A549 (cell line): ENCODE measurements around the gene OPCML. TPM values are rescaled to one million over a fixed set of nuclear protein-coding genes. Genes with fewer than 3 reads are reported as not detected.

Experiments
- ATAC-seq, 2 experiments: fragments of 200-7000 bp in 1 of 2; fragments of >200 bp in 1 of 2; cut with Nextera tagmentation in 1 of 2; cut with Tn5 transposase in 1 of 2; 3 replicates each; pipeline versions ENCODE4 v1.8.0 to v1.9.1; 2018 to 2020; ENCODE audit warnings: mild to moderate bottlenecking in 1 of 2, moderate library complexity in 1 of 2
- CTCF ChIA-PET: fragments of 300-600 bp; sonication (Branson Sonifier 250); formaldehyde crosslinking; extraction: SDS; loops from one replicate; lab custom pipeline; 2021; ENCODE audit warnings: antibody characterized with exemption, inconsistent platforms; lab: Yijun Ruan, JAX
- POLR2A ChIA-PET: fragments of 350-600 bp; formaldehyde crosslinking; extraction: SDS; loops from one replicate; lab custom pipeline; 2021; ENCODE audit warnings: antibody characterized with exemption, inconsistent platforms; lab: Yijun Ruan, JAX
- DNase-seq, 2 experiments: peaks; one replicate each; pipeline versions ENCODE4 v3.0.0 to v3.0.0-alpha.2; 2011 to 2016; ENCODE audit warnings: low read depth in 1 of 2, low spot score in 1 of 2
- FAIRE-seq: peaks from 2 replicates; lab custom pipeline; 2011; peaks lifted over from hg19 to GRCh38; lab: Jason Lieb, UNC
- H3K27ac ChIP-seq, 2 experiments: fragments of >200 bp; sonication (Bioruptor Twin); formaldehyde crosslinking; 3 replicates each; pipeline ENCODE4 v1.5.1; 2016 to 2017
- H3K4me1 ChIP-seq: fragments of >200 bp; sonication (Bioruptor Twin); formaldehyde crosslinking; 3 replicates; pipeline ENCODE4 v1.6.1; 2016
- H3K4me2 ChIP-seq: fragments of >200 bp; sonication (Bioruptor Twin); formaldehyde crosslinking; 3 replicates; pipeline ENCODE4 v1.6.1; 2016
- H3K4me3 ChIP-seq: fragments of >200 bp; sonication (Bioruptor Twin); formaldehyde crosslinking; 3 replicates; pipeline ENCODE4 v1.5.1; 2016
- H3K9me3 ChIP-seq: fragments of >200 bp; sonication (Bioruptor Twin); formaldehyde crosslinking; 3 replicates; pipeline ENCODE4 v1.6.1; 2016
- BCL3 ChIP-seq: fragments of >200 bp; sonication (Bioruptor Twin); formaldehyde crosslinking; IDR thresholded peaks from 3 replicates; pipeline ENCODE4 v1.6.1; 2016
- BHLHE40 ChIP-seq: IDR thresholded peaks from 2 replicates; pipeline ENCODE4 v1.6.1; 2012; ENCODE audit warnings: low read depth, low read length, inconsistent platforms
- CEBPB ChIP-seq, 2 experiments: fragments of >200 bp in 1 of 2; sonication (Bioruptor Twin) in 1 of 2; formaldehyde crosslinking in 1 of 2; IDR thresholded peaks; 2 replicates each; pipeline ENCODE4 v1.6.1; 2012 to 2016
- E2F6 ChIP-seq: IDR thresholded peaks from 2 replicates; pipeline ENCODE4 v1.6.1; 2012; ENCODE audit warnings: low read depth, borderline replicate concordance
- ELK1 ChIP-seq: fragments of 150-350 bp; IDR thresholded peaks from 2 replicates; pipeline ENCODE4 v1.6.1; 2014; ENCODE audit warnings: low read depth, mild to moderate bottlenecking, low read length
- EP300 ChIP-seq, 2 experiments: fragments of >200 bp; sonication (Bioruptor Twin); formaldehyde crosslinking; IDR thresholded peaks; 2 replicates in 1 of 2; 3 replicates in 1 of 2; pipeline ENCODE4 v1.6.1; 2016 to 2017
- FOSL2 ChIP-seq, 2 experiments: fragments of 450-650 bp in 1 of 2; fragments of >200 bp in 1 of 2; sonication (Bioruptor Twin) in 1 of 2; formaldehyde crosslinking; IDR thresholded peaks; 2 replicates each; pipeline versions ENCODE4 v1.5.0 to v1.6.1; 2016 to 2020; ENCODE audit warnings: mild to moderate bottlenecking in 1 of 2, moderate library complexity in 1 of 2
- JUNB ChIP-seq: fragments of >200 bp; sonication (Bioruptor Twin); formaldehyde crosslinking; IDR thresholded peaks from 2 replicates; pipeline ENCODE4 v1.6.1; 2016
- KDM1A ChIP-seq: fragments of 200-600 bp; sonication (generic); IDR thresholded peaks from 2 replicates; pipeline ENCODE4 v1.6.1; 2016; ENCODE audit warnings: low read depth, mild to moderate bottlenecking
- MAFK ChIP-seq: fragments of 450-650 bp; IDR thresholded peaks from 2 replicates; pipeline ENCODE4 v1.6.1; 2014; ENCODE audit not compliant: partially characterized antibody
- MAZ ChIP-seq: fragments of 150-350 bp; IDR thresholded peaks from 2 replicates; pipeline ENCODE4 v1.6.1; 2014; ENCODE audit warnings: antibody characterized with exemption, low read depth, low read length, borderline replicate concordance
- MYC ChIP-seq: IDR thresholded peaks from 2 replicates; pipeline ENCODE4 v1.6.1; 2012; ENCODE audit warnings: mild to moderate bottlenecking, inconsistent platforms, low read length, improper control_type of control experiment, borderline replicate concordance
- NFE2L2 ChIP-seq: fragments of 150-350 bp; conservative IDR thresholded peaks from 2 replicates; pipeline ENCODE4 v1.6.1; 2014; ENCODE audit warnings: low read length
- NPAS2 ChIP-seq: fragments of 250-450 bp; sonication (Bioruptor Pico); IDR thresholded peaks from 2 replicates; pipeline ENCODE4 v1.8.0; 2022; ENCODE audit warnings: mild to moderate bottlenecking, moderate library complexity, borderline replicate concordance
- NR3C1 ChIP-seq: fragments of >200 bp; sonication (Bioruptor Twin); formaldehyde crosslinking; IDR thresholded peaks from 3 replicates; pipeline ENCODE4 v1.6.1; 2017
- POLR2A ChIP-seq: IDR thresholded peaks from 2 replicates; pipeline ENCODE4 v1.6.1; 2012; ENCODE audit warnings: mild to moderate bottlenecking, low read length
- RARB ChIP-seq: fragments of 250-450 bp; sonication (Bioruptor Pico); IDR thresholded peaks from 2 replicates; pipeline ENCODE4 v1.8.0; 2021; ENCODE audit warnings: mild to moderate bottlenecking, moderate library complexity
- RCOR1 ChIP-seq: fragments of 150-350 bp; IDR thresholded peaks from 2 replicates; pipeline ENCODE4 v1.6.1; 2014; ENCODE audit warnings: antibody characterized with exemption, low read length, low read depth
- SMC3 ChIP-seq: fragments of >200 bp; sonication (Bioruptor Twin); formaldehyde crosslinking; IDR thresholded peaks from 3 replicates; pipeline ENCODE4 v1.6.1; 2018; ENCODE audit warnings: inconsistent platforms
- SREBF2 ChIP-seq: fragments of 450-650 bp; IDR thresholded peaks from 2 replicates; pipeline ENCODE4 v1.6.1; 2014; ENCODE audit warnings: mild to moderate bottlenecking, moderate library complexity
- TFCP2L1 ChIP-seq: fragments of 250-450 bp; sonication (Bioruptor Pico); IDR thresholded peaks from 2 replicates; pipeline ENCODE4 v1.5.0; 2021; ENCODE audit warnings: mild to moderate bottlenecking
- TP53 ChIP-seq: fragments of 250-450 bp; sonication (Bioruptor Pico); IDR thresholded peaks from 2 replicates; pipeline ENCODE4 v1.5.0; 2021; ENCODE audit warnings: mild to moderate bottlenecking, moderate library complexity
- ZSCAN20 ChIP-seq: fragments of 250-450 bp; sonication (Bioruptor Pico); IDR thresholded peaks from 2 replicates; pipeline ENCODE4 v1.8.0; 2022; ENCODE audit warnings: mild to moderate bottlenecking, moderate library complexity
- WGBS: methylation state at CpG from one replicate; pipeline ENCODE4 v1.1.6; 2017; ENCODE audit errors: missing lambda C conversion rate; 5-methylcytosine and 5-hydroxymethylcytosine counted together
- polyA plus RNA-seq, 4 experiments: library from polyadenylated mRNA; depleted of rRNA in 3 of 4; stranded (reverse); fragments of >200 nt; fragmentation: RNase III in 1 of 4; extraction: RNeasy Plus Mini Kit Qiagen cat#74134 plus additional on column Dnase treatment in 1 of 4; gene quantifications; 2 replicates in 3 of 4; 3 replicates in 1 of 4; pipeline ENCODE4 v1.2.3, GENCODE V29; 2011 to 2017
- TF ChIP-seq, protein P1 (sequence below): fragments of 200-600 bp; sonication (generic); IDR thresholded peaks from 2 replicates; pipeline ENCODE4 v1.6.1; 2016; ENCODE audit warnings: antibody characterized with exemption, mild to moderate bottlenecking, moderate library complexity
- TF ChIP-seq, protein P2 (sequence below): fragments of >200 bp; sonication (Bioruptor Twin); formaldehyde crosslinking; IDR thresholded peaks from 3 replicates; pipeline ENCODE4 v1.5.1; 2016
- TF ChIP-seq, protein P3 (sequence below): fragments of 250-450 bp; sonication (Bioruptor Pico); IDR thresholded peaks from 2 replicates; pipeline ENCODE4 v1.5.0; 2021; ENCODE audit warnings: mild to moderate bottlenecking, moderate library complexity, borderline replicate concordance

Gene OPCML
- polyA plus RNA-seq, 2 of the 4 experiments (the other 2 are of a cell fraction), result not detected

DNA sequence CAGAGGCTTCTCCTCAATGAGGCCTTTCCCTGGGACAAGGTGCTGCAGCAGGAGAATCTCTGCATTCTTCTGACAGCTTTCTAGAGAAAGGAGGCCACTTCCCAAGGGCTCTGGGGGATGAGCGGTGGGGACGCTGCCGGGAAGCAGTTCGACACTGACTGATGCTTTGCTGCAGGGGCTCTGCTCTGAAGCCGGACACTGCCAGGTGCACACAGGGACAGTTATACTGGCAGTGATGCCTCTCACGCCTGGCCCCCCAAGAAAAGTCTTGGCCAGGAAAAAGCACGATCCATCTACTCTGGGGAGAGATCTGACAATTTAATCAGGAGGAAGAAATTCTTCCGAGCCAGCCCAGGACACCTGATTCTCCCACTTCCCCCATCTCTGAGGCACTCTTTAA lies 456.9 kb downstream of the OPCML start:
- no peaks in the 10 kb centered on the region for H3K9me3 ChIP-seq
- ChIA-PET CTCF (no interaction called here), POLR2A (no interaction called here)
- no peak for TF ChIP-seq MYC
- TF ChIP-seq SMC3, result no peak
- TF ChIP-seq JUNB, result no peak
- no peak for TF ChIP-seq MAFK
- no peak for TF ChIP-seq RARB (CRISPR knock-in tag)
- TF ChIP-seq EP300 (IDR thresholded peaks at IDR 0.05), result no peak
- no peak for TF ChIP-seq BHLHE40
- TF ChIP-seq CEBPB (IDR thresholded peaks at IDR 0.05), result no peak
- TF ChIP-seq KDM1A, result no peak
- FAIRE-seq (no peak), DNase-seq (no peak), ATAC-seq (no peak)
- no peaks in the 10 kb centered on the region for H3K4me1 ChIP-seq
- 46% methylated on average over 4 of the region's 8 CpGs for WGBS
- no peak overlapping the region for H3K27ac ChIP-seq
- H3K4me3 ChIP-seq, result no peak overlapping the region
- H3K4me2 ChIP-seq, result no peak overlapping the region

DNA sequence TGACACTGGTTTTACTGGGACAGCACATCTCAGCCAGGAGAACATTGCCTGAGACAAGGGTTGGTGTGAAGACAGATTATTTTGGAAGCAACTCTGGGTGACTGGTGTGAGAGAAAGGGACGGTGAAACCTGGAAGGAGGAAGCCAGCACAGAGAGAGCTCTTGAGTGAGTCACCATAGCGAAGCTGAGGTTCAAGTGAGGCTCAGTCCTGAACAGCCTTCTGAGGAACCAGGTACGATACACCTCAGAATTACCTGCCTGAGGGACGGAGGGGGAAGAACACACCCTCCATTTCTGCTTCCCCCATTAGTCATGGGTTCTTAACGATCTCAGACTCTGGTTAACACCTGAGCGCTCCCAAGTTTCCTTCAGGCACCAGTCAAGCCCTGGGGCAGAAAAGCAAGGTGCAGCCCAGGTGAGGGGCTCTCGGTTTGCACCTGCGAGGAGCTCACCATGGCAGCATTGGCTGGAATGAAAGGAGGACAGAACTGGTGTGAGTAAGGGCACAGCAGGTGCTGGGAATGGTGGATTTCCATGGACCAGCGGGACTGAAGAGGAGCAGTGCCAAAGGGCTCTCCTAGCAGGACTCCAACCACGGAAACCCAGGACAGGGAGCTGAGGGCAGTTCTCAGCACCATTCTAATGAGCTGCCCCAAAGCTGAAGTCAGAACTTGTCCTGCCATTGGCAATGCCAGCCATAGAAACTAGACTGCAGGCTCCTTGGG lies 459.3 kb downstream of the OPCML start:
- Histone ChIP-seq H3K9me3 (no peaks in the 10 kb centered on the region), H3K4me1 (no peaks in the 10 kb centered on the region), H3K4me2 (no peak overlapping the region), H3K27ac (no peak overlapping the region), H3K4me3 (no peak overlapping the region)
- WGBS, result 3% methylated on average over 10 of the region's 10 CpGs
- TF ChIP-seq NR3C1 (no peak), RCOR1 (no peak), TP53 (CRISPR knock-in tag) (no peak), BCL3 (no peak), SREBF2 (no peak), ZSCAN20 (CRISPR knock-in tag) (no peak), MAZ (no peak), POLR2A (no peak), E2F6 (no peak), NFE2L2 (no peak), KDM1A (no peak), NPAS2 (CRISPR knock-in tag) (no peak), ELK1 (no peak), FOSL2 (IDR thresholded peaks at IDR 0.05) (no peak), FOSL2 (CRISPR knock-in tag; IDR thresholded peaks at IDR 0.05) (no peak), TFCP2L1 (no peak)
- TF ChIP-seq, protein P1, sequence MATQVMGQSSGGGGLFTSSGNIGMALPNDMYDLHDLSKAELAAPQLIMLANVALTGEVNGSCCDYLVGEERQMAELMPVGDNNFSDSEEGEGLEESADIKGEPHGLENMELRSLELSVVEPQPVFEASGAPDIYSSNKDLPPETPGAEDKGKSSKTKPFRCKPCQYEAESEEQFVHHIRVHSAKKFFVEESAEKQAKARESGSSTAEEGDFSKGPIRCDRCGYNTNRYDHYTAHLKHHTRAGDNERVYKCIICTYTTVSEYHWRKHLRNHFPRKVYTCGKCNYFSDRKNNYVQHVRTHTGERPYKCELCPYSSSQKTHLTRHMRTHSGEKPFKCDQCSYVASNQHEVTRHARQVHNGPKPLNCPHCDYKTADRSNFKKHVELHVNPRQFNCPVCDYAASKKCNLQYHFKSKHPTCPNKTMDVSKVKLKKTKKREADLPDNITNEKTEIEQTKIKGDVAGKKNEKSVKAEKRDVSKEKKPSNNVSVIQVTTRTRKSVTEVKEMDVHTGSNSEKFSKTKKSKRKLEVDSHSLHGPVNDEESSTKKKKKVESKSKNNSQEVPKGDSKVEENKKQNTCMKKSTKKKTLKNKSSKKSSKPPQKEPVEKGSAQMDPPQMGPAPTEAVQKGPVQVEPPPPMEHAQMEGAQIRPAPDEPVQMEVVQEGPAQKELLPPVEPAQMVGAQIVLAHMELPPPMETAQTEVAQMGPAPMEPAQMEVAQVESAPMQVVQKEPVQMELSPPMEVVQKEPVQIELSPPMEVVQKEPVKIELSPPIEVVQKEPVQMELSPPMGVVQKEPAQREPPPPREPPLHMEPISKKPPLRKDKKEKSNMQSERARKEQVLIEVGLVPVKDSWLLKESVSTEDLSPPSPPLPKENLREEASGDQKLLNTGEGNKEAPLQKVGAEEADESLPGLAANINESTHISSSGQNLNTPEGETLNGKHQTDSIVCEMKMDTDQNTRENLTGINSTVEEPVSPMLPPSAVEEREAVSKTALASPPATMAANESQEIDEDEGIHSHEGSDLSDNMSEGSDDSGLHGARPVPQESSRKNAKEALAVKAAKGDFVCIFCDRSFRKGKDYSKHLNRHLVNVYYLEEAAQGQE, result no peak
- TF ChIP-seq, protein P2, sequence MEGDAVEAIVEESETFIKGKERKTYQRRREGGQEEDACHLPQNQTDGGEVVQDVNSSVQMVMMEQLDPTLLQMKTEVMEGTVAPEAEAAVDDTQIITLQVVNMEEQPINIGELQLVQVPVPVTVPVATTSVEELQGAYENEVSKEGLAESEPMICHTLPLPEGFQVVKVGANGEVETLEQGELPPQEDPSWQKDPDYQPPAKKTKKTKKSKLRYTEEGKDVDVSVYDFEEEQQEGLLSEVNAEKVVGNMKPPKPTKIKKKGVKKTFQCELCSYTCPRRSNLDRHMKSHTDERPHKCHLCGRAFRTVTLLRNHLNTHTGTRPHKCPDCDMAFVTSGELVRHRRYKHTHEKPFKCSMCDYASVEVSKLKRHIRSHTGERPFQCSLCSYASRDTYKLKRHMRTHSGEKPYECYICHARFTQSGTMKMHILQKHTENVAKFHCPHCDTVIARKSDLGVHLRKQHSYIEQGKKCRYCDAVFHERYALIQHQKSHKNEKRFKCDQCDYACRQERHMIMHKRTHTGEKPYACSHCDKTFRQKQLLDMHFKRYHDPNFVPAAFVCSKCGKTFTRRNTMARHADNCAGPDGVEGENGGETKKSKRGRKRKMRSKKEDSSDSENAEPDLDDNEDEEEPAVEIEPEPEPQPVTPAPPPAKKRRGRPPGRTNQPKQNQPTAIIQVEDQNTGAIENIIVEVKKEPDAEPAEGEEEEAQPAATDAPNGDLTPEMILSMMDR, result no peak
- TF ChIP-seq, protein P3, sequence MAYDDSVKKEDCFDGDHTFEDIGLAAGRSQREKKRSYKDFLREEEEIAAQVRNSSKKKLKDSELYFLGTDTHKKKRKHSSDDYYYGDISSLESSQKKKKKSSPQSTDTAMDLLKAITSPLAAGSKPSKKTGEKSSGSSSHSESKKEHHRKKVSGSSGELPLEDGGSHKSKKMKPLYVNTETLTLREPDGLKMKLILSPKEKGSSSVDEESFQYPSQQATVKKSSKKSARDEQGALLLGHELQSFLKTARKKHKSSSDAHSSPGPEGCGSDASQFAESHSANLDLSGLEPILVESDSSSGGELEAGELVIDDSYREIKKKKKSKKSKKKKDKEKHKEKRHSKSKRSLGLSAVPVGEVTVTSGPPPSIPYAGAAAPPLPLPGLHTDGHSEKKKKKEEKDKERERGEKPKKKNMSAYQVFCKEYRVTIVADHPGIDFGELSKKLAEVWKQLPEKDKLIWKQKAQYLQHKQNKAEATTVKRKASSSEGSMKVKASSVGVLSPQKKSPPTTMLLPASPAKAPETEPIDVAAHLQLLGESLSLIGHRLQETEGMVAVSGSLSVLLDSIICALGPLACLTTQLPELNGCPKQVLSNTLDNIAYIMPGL (CRISPR knock-in tag), result no peak
- no peak for FAIRE-seq
- ATAC-seq, result no peak
- DNase-seq, result no peak
- ChIA-PET POLR2A (no interaction called here), CTCF (interaction anchor here (1.5 kb wide), 1 partner anchor 762 kb away, joined by 3 read pairs; no protein-coding TSS in a partner anchor)
